HepG2 (cell line): Measurements from ENCODE around the gene STARD13. TPM values are rescaled to one million over a fixed set of nuclear protein-coding genes. Genes with fewer than 3 reads are reported as not detected.

Source experiments
- CREM ChIP-seq, 2 experiments: sonication (generic) in 1 of 2; formaldehyde crosslinking in 1 of 2; IDR thresholded peaks; 2 replicates each; pipeline versions ENCODE4 v1.4.0 to v1.6.1; 2016 to 2020; ENCODE audit warnings: antibody characterized with exemption in 1 of 2, mild to moderate bottlenecking in 1 of 2, missing genetic modification reagents in 1 of 2
- HDAC1 ChIP-seq: sonication (generic); formaldehyde crosslinking; IDR thresholded peaks from 2 replicates; pipeline ENCODE4 v1.5.1; 2020; ENCODE audit warnings: mild to moderate bottlenecking, missing genetic modification reagents
- HMGA1 ChIP-seq: sonication (generic); formaldehyde crosslinking; conservative IDR thresholded peaks from 2 replicates; pipeline ENCODE4 v1.4.0; 2020; ENCODE audit warnings: missing genetic modification reagents
- ZNF569 ChIP-seq: sonication (generic); formaldehyde crosslinking; IDR thresholded peaks from 2 replicates; pipeline ENCODE4 v1.5.0; 2020; ENCODE audit warnings: mild to moderate bottlenecking, missing genetic modification reagents, moderate library complexity, borderline replicate concordance
- ZNF570 ChIP-seq: sonication (generic); formaldehyde crosslinking; IDR thresholded peaks from 2 replicates; pipeline ENCODE4 v1.4.0; 2020; ENCODE audit warnings: mild to moderate bottlenecking, missing genetic modification reagents, borderline replicate concordance
- ZNF746 ChIP-seq: sonication (generic); formaldehyde crosslinking; IDR thresholded peaks from 2 replicates; pipeline ENCODE4 v1.8.0; 2022; ENCODE audit warnings: mild to moderate bottlenecking, missing genetic modification reagents
- polyA plus RNA-seq, 8 experiments: library from polyadenylated mRNA; depleted of rRNA in 3 of 8; stranded (reverse) in 7 of 8; unstranded in 1 of 8; fragments of >200 nt; fragmentation: Illumina TruSeq in 4 of 8; extraction: Trizol in 4 of 8; gene quantifications; 2 replicates each; pipeline versions ENCODE4 v1.2.1 to v1.2.3, GENCODE V29; 2011 to 2016; ENCODE audit warnings: low read depth in 4 of 8, missing spikeins in 1 of 8, mixed read lengths in 1 of 8; ENCODE audit not compliant: insufficient read depth in 1 of 8
- total RNA-seq, 5 experiments: library from RNA; depleted of rRNA; stranded (reverse); fragments of >200 nt; fragmentation: Illumina TruSeq; extraction: Trizol; gene quantifications; 2 replicates each; pipeline ENCODE4 v1.2.3, GENCODE V29; 2016; ENCODE audit warnings: low read depth in 1 of 5
- TF ChIP-seq, protein P1 (sequence below): sonication (generic); formaldehyde crosslinking; conservative IDR thresholded peaks from 2 replicates; pipeline ENCODE4 v1.4.0; 2020; ENCODE audit warnings: mild to moderate bottlenecking, missing genetic modification reagents, moderate library complexity
- TF ChIP-seq, protein P2 (sequence below): sonication (generic); formaldehyde crosslinking; IDR thresholded peaks from 2 replicates; pipeline ENCODE4 v1.9.0; 2022; ENCODE audit warnings: missing genetic modification reagents, mild to moderate bottlenecking, borderline replicate concordance
- TF ChIP-seq, protein P3 (sequence below): IDR thresholded peaks from 2 replicates; pipeline ENCODE4 v1.6.1; 2016; ENCODE audit warnings: mild to moderate bottlenecking, missing biosample characterization, missing genetic modification reagents
- TF ChIP-seq, protein P4 (sequence below): sonication (generic); formaldehyde crosslinking; IDR thresholded peaks from 2 replicates; pipeline ENCODE4 v1.8.0; 2022; ENCODE audit warnings: mild to moderate bottlenecking, missing genetic modification reagents; ENCODE audit not compliant: insufficient replicate concordance

The STARD13 gene
- total and polyA plus RNA-seq, 2 of the 13 experiments (the other 11 are each of a cell fraction or from before 2014, with no cell fraction given): 12.8 to 14.3 TPM

DNA sequence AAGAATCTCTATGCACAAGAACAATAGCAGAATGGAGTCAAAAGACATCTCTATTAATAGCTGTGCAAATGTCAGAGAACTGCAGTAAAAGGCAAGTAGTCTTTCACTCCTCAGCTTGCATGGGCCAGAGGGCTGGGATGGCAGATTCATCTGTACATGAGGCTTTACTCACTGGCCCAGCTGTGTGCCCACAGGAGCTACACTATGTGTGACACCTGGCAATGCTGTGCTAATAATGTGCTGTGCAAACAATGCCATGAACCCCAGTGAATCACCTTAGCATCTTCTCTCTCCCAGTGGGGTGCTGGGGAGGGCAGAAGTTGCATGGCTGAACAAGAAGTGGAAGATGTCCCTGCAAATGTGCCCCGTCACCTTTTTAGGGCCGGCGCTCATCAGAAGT lies 196.2 kb downstream of the STARD13 start (continued):
- TF ChIP-seq, protein P1, sequence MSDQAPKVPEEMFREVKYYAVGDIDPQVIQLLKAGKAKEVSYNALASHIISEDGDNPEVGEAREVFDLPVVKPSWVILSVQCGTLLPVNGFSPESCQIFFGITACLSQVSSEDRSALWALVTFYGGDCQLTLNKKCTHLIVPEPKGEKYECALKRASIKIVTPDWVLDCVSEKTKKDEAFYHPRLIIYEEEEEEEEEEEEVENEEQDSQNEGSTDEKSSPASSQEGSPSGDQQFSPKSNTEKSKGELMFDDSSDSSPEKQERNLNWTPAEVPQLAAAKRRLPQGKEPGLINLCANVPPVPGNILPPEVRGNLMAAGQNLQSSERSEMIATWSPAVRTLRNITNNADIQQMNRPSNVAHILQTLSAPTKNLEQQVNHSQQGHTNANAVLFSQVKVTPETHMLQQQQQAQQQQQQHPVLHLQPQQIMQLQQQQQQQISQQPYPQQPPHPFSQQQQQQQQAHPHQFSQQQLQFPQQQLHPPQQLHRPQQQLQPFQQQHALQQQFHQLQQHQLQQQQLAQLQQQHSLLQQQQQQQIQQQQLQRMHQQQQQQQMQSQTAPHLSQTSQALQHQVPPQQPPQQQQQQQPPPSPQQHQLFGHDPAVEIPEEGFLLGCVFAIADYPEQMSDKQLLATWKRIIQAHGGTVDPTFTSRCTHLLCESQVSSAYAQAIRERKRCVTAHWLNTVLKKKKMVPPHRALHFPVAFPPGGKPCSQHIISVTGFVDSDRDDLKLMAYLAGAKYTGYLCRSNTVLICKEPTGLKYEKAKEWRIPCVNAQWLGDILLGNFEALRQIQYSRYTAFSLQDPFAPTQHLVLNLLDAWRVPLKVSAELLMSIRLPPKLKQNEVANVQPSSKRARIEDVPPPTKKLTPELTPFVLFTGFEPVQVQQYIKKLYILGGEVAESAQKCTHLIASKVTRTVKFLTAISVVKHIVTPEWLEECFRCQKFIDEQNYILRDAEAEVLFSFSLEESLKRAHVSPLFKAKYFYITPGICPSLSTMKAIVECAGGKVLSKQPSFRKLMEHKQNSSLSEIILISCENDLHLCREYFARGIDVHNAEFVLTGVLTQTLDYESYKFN (CRISPR knock-in tag): no peak
- TF ChIP-seq CREM (IDR thresholded peaks at IDR 0.05): no peak
- TF ChIP-seq CREM (CRISPR knock-in tag; IDR thresholded peaks at IDR 0.05): no peak
- TF ChIP-seq HMGA1: no peak
- TF ChIP-seq, protein P2, sequence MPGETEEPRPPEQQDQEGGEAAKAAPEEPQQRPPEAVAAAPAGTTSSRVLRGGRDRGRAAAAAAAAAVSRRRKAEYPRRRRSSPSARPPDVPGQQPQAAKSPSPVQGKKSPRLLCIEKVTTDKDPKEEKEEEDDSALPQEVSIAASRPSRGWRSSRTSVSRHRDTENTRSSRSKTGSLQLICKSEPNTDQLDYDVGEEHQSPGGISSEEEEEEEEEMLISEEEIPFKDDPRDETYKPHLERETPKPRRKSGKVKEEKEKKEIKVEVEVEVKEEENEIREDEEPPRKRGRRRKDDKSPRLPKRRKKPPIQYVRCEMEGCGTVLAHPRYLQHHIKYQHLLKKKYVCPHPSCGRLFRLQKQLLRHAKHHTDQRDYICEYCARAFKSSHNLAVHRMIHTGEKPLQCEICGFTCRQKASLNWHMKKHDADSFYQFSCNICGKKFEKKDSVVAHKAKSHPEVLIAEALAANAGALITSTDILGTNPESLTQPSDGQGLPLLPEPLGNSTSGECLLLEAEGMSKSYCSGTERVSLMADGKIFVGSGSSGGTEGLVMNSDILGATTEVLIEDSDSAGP: no peak
- no peak for TF ChIP-seq ZNF746
- no peak for TF ChIP-seq HDAC1 (CRISPR knock-in tag)
- no peak for TF ChIP-seq ZNF569
- TF ChIP-seq, protein P3, sequence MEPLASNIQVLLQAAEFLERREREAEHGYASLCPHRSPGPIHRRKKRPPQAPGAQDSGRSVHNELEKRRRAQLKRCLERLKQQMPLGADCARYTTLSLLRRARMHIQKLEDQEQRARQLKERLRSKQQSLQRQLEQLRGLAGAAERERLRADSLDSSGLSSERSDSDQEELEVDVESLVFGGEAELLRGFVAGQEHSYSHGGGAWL (CRISPR knock-in tag): no peak
- TF ChIP-seq, protein P4, sequence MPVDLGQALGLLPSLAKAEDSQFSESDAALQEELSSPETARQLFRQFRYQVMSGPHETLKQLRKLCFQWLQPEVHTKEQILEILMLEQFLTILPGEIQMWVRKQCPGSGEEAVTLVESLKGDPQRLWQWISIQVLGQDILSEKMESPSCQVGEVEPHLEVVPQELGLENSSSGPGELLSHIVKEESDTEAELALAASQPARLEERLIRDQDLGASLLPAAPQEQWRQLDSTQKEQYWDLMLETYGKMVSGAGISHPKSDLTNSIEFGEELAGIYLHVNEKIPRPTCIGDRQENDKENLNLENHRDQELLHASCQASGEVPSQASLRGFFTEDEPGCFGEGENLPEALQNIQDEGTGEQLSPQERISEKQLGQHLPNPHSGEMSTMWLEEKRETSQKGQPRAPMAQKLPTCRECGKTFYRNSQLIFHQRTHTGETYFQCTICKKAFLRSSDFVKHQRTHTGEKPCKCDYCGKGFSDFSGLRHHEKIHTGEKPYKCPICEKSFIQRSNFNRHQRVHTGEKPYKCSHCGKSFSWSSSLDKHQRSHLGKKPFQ (CRISPR knock-in tag): no peak
- TF ChIP-seq ZNF570 (CRISPR knock-in tag): no peak
